Stimulated activated CD8-positive, alpha-beta memory T cell treated with anti-CD3 and anti-CD28 coated beads, Interleukin-15, amount 100 ng/mL, for 48 hours (primary cell): ENCODE results near the gene TXNL4A.
"Not testable (repeated sequence)": the region's sequence is repeated elsewhere in the genome, so short reads cannot be mapped to it uniquely, and the experiment has no call there.

Experiments used
- DNase-seq, 2 donors: peaks; one replicate each; pipeline ENCODE4 v3.0.0-alpha.2; 2020; ENCODE audit warnings: low read depth in 2 of 2

Gene TXNL4A

GRCh38 chr18:79988451-79989194, at the start of gene TXNL4A:
TXNL4A (minus strand) TSS chr18:79988563; CDS start chr18:79988392, 171 bp downstream.
- peak; percentile 81 to 86 for DNase-seq

DNA sequence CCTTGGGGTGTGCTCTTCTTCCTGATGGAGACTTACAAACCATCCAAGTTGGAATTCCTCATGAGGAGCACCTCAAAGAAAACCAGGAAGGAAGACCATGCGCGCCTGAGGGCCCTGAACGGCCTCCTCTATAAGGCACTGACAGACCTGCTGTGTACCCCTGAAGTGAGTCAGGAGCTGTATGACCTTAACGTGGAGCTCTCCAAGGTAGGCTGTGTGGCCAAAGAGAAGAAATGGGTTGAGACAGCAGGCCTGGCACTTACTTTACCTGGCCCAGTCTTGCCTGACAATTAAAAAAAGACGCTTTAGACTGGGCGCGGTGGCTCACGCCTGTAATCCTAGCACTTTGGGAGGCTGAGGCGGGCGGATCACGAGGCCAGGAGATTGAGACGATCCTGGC, 48.9 kb upstream of the TXNL4A start:
- no peak for DNase-seq

GRCh38 chr18:80035997-80036396, 47.6 kb upstream of the TXNL4A start:
- DNase-seq, result no peak

- no peak for DNase-seq
Observed at GRCh38 chr18:80034852-80035406, 46.6 kb upstream of the TXNL4A start.

DNA sequence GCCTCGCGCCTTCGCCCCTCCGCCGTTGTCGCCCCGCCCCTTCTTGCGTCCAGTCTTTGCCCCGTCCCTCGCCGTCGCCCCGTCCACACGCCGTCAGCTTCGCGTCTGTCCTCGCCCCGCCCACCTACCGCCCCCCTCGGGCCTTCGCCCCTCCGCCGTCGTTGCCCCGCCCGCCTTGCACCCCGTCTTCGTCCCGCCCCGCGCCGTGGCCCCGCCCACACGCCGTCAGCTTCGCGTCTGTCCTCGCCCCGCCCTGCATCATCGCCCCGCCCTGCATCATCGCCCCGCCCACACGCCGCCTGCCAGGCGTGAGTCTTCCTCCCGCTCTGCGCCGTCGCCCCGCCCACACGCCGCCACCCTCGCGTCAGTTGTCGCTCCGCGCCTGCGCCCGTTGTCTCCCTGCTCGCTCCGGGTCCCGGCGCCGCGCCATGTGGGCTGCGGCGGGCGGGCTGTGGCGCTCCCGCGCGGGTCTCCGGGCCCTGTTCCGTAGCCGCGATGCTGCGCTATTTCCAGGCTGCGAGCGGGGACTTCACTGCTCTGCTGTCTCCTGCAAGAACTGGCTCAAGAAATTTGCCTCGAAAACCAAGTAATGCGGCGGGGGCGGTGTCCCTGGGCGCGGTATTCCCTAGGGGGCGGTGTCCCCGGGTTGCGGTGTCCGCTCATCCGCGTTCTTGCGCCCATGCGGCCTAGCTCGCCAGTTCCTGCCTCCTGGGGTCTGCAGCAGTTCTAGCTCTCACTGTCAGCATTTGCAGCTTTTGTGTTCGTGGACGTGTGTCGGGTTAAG, 45.9 kb upstream of the TXNL4A start, which contains the start of gene RBFA:
TSS of gene RBFA (plus strand) at position 367 of the 784 bp plus-strand sequence. CDS start at position 429, 62 bp downstream.
- DNase-seq, result peak; percentile 98 to 99

- peak in 1 of 2 donors; percentile 43 for DNase-seq
Observed at GRCh38 chr18:80033181-80034067, 45.1 kb upstream of the TXNL4A start.

GRCh38 chr18:80029690-80030089, 41.3 kb upstream of the TXNL4A start:
- DNase-seq, result no peak

DNA sequence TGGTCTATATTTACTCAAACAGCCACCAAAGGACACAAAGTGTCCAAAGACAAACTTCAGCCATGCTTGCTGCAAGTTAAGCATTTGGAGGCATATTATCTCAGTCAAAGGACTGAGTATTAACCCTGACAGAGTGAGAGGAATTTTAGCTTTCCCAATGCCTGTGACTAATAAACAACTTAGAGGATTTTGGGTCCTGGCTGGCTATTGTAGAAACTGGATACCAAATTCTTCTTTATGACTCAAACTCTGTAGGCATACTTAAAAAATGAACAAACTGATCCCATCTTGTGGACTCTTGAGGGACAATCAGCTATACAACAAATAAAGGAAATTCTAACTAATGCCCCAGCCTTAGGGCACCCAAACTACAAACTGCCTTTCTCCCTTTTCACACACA, 39.4 kb upstream of the TXNL4A start:
- DNase-seq, result not testable (repeated sequence)

DNA sequence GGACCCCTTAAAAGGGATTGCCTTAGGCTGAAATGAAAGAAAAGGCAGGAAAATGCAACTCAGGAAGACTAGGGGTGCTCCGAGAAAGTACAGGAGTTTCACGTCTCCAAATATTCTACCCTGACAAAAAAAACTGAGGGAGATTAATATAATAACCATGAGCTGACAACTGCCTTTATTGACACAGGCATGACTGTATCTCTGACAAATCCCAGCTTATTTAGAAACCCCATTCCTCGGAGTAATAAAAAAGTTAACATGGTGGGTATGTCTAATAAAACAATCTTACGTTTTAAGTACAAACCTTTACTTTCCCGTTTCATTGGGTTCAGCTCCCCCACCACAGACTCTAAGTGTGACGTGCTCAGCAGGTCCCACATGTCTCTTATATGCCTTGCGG, 38.0 kb upstream of the TXNL4A start:
- DNase-seq, result no peak

DNA sequence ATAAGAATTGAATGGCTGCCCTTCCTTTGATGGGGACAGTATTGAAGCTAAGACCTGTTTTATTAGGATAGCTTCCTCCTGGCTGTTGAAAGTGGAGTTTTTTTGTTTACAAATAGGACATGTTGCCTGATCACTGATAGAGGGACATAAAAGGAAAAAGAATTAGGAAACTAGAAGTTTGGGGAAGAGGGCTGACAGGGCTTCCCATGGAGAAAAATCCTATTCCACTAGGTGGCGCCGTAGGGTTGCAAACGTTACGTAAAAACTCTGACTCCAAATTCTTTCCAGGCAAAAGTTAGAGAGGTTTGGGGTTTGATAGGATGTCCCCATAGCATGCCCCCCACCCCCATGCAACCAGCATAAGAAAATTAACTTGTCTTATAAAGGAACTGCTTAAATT, 34.8 kb upstream of the TXNL4A start:
- no peak for DNase-seq

GRCh38 chr18:80022613-80023012, 34.2 kb upstream of the TXNL4A start:
- DNase-seq, result no peak

DNA sequence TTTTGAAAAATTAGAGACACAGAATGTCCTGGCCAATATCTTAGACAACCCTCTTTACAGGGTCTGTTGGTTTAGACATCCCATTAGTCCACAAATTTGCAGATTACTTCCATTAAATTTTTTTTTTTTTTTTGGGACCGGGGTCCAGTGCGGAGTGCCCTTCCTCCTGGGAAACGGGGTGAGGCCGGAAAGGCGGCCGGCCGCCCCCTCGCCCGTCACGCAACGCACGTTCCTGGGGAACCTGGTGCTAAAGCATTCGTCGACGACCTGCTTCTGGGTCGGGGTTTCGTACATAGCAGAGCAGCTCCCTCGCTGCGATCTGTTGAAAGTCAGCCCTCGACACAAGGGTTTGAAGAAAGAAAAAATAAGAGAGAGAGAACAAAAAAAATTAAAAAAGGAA, 24.4 kb upstream of the TXNL4A start:
- DNase-seq, result no peak

DNA sequence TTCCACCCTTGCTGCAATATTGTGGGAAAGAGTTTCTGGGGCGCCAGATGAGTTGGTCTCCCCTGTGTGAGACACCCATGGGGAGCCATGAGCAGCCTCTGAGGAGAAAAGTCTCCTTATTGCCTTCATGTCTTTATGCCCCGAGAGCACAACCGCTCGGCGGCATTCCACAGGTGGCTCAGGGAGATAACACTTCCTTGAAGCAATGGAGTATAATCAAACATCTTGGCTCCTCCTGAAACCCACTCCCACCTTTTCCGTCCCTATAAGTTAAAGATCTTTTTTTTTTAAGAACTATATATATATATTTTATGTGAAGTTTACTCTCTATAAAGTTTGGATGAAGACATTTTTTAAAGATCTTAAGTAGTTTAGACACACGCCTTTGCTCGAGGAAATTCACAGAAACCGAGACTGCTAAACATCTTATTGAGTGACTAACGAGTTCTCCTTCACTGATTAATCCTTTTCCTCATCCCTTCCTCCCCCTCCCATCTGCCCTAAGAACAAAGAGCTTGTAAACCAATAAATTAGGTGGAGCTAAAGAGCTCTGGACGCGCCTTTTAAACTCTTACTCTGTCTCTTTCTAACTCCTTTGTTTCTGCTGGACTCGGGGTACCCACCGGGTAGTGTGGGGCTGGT, 23.3 kb upstream of the TXNL4A start:
- not testable (repeated sequence) for DNase-seq

- no peak for DNase-seq
Observed at GRCh38 chr18:80010551-80010906, 22.2 kb upstream of the TXNL4A start.

DNA sequence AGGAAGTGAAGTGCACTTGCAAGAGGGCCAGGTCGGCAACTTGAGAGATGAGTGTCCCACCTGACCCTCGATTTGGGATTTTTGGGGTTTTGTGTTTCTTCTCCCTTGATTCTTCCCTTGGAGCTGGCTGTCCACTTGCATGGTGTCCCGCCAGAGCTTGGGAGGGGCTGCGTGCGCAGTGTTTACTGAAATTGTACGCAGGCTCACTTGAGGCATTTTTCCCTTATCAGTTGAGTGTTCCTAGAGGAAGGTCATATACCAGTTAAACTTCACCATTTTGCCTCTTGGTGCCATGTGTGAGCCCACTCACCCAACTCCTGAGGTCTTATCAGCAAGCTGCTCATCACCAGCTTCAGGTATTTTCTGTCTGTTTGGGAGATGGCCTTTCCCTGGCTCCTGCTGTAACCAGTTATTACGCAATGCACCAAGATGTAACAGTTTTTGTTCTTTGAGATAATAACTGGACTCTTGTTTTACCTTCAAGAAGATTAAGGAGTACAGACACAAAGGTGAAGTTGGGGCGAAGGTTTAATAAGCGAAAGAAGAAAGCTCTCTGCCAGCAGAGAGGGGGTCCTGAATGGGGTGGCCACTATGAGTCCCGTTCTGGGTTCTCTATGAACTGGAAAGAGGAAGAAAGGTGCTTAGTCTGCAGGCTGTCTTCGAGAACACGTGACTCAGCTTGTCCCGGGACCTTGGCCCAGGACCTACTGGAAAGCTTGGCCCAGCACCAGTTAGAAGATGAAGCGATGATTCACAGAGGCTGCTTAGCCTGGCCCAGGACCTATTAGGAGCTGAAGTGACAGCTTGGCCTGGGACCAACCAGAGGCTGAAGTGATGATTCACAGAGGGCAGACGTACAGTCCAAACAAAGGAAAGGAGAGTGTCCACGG, 21.5 kb upstream of the TXNL4A start:
- DNase-seq, result no peak

DNA sequence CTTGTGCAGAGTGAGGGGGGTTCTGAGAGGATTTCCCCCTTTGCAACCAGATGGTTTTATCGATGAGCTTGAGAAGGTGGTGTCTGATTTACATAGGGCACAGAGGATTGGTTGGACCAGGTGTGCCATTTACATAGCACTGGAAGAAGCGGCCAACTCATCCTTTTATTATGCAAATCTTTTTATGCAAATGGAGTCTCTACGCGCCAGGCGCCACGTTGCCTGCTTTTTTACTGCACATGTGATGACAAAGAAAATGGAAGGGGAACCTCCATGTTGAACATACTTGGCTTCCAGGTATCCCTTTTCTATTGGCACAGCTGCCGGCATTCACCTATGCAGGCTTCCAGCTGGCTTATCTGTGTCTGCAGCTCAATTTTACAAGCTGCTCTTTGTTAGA, 18.4 kb upstream of the TXNL4A start:
- no peak for DNase-seq

DNA sequence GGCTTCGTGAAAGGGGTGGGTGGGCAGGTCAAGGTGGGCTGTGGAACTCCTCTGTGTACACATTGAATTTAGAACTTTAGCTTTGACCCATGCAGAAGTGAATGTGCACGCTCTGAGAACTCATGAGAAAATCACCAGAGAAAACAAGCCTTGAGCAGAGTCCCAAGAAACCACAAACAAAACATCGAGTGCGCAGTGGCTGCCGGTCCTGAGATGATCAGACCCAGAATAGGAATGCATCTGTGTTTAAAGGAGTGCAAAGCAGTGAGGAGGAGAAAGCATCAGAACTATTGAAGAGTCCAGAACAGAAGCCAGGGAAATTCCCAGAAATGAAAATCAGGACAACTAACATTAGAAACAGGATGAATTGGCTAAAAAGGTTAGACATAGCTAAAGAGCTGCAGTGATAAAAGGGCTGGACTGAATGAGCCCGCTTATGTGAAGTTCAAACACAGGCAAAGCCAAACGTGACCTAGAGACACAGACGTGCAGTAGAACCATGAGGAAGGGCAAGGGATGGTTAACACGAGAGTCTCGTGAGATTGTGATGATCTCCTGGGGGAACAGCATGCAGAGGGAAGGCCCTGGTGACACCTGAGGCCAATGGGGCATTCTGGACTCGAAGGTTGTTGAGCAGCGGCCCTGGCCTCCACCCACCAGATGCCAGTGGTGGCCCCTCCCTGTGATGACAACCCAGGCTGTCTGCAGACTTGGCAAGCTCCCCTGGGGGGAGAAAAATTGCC, 16.4 kb upstream of the TXNL4A start:
- no peak for DNase-seq

- no peak for DNase-seq
Observed at GRCh38 chr18:80002468-80002867, 14.1 kb upstream of the TXNL4A start.

- no peak for DNase-seq
Observed at GRCh38 chr18:80000877-80001276, 12.5 kb upstream of the TXNL4A start.

DNA sequence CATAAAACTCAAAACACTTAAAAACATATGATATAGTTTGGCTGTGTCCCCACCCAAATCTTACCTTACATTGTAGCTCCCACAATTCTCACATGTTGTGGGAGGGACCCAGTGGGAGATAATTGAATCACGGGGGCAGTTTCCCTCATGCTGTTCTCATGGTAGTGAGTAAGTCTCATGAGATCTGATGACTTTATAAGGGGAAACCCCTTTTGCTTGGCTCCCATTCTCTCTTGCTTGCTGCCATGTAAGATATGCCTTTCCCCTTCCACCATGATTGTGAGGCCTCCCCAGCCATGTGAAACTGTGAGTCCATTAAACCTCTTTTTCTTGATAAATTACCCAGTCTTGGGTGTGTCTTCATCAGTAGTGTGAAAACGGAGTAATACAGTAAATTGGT, 11.3 kb upstream of the TXNL4A start:
- not testable (repeated sequence) for DNase-seq
